Epithelial cell of prostate (primary cell): ENCODE results near the gene STRADB.
"Not testable (repeated sequence)": the region's sequence is repeated elsewhere in the genome, so short reads cannot be mapped to it uniquely, and the experiment has no call there.

ENCODE experiments used
- DNase-seq: peaks from one replicate; pipeline ENCODE4 v3.0.0-alpha.2; 2011; ENCODE audit warnings: low read depth, low spot score
- H3K27ac ChIP-seq: fragments of 450-650 bp; 2 replicates; pipeline ENCODE4 v1.5.1; 2017; ENCODE audit warnings: mild to moderate bottlenecking

STRADB gene

DNA sequence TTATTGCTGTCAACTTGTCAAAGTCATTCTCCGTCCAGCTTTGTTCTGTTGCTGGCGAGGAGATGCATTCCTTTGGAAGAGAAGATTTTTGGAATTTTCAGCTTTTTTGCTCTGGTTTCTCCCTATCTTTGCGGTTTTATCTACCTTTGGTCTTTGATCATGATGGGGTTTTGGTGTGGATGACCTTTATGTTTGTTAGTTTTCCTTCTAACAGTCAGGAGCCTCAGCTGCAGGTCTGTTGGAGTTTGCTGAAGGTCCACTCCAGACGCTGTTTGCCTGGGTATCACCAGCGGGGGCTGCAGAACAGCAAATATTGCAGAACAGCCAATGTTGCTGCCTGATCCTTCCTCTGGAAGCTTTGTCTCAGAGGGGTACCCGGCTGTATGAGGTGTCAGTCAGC, 21.7 kb upstream of the STRADB start:
- H3K27ac ChIP-seq = not testable (repeated sequence)

DNA sequence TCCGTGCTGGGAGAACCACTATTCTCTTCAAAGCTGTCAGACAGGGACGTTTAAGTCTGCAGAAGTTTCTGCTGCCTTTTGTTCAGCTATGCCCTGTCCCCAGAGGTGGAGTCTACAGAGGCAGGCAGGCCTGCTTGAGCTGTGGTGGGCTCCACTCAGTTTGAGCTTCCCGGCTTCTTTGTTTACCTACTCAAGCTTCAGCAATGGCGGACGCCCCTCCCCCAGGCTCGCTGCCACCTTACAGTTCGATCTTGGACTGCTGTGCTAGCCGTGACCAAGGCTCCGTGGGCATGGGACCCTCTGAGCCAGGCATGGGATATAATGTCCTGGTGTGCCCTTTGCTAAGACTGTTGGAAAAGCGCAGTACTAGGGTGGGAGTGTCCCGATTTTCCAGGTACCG, 21.2 kb upstream of the STRADB start:
- DNase-seq, H3K27ac ChIP-seq: not testable (repeated sequence)

More for the DNA sequence above, 21.7 kb upstream of the STRADB start:
- not testable (repeated sequence) for DNase-seq

DNA sequence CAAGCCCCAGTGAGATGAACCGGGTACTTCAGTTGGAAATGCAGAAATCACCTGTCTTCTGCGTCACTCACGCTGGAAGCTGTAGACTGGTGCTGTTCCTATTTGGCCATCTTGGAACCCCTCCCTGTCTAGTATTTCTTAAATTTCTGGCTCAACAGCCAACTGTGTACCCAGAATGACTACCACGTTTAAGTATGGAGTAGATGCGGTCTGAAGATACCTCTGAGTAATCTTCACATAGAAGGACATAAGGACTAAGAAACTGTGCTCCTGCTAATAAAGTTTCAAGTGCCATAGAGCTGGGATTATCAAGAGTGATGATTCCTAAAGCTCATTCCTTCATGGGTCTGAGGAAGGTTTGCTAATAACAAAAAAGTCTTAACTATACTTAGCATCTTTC, 20.7 kb upstream of the STRADB start:
- no peak overlapping the region for H3K27ac ChIP-seq
- DNase-seq = no peak

DNA sequence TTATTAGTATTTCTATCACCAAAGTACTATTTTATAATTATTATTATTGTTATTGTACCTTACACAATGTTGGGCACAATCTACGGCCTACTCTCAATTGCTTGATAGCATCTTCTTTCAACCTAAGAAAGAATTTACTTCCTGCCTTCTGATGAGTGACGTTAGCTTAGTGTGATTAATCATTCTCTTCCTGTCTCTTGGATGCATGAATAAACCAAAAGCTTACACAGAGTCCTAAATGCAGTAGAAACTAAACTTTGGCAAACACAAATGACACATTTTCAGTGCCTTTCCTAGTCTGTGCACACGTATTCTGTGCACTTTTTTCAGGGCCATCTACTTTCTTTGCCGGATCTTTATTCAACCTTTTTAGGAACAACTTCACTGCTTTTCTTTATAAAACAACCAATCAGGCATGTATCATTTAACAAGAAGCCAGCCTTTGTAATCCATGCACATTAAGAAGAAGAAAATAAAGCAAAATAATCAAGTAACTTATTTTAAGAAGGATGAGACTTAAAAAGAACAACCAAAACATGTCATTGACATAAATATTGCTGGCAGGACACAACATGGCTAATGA, 19.4 kb upstream of the STRADB start:
- H3K27ac ChIP-seq = peak overlapping the region; percentile 79
- DNase-seq = no peak

DNA sequence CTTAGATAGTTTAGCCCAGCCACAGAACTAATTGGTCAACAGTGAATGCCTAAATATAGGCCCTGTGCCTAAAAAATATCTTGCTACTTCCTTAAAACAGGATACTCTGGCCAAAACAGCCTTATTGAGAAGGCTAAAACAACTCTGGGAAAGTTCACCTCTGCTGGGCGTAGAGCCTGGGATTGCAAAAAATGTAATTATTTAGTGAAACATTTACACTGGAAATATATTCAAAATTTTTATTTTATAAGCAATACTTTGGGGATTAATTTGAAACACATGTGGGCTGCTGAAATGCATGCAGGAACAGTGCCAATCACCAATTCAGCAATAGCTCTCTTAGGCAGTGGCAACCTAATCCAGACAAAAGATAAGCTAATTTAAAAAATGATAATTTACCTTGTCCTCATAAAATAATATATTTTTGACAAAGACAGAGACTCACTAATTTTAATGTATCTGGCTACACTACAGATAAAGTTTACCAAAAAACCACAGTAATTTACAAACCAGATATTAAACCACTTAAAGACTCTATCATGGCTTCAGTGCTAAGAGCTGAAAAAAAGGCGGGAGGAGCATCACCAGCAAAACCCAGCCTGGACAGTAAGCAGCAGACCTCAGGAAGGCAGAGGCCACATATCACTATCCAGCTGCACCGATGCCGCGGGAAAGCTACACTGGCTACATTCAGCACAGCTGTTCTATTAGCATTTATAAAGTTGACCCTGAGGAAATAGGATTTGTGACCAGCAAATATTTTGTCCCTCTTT, 18.7 kb upstream of the STRADB start:
- H3K27ac ChIP-seq = peak overlapping the region; percentile 79
- DNase-seq = no peak

DNA sequence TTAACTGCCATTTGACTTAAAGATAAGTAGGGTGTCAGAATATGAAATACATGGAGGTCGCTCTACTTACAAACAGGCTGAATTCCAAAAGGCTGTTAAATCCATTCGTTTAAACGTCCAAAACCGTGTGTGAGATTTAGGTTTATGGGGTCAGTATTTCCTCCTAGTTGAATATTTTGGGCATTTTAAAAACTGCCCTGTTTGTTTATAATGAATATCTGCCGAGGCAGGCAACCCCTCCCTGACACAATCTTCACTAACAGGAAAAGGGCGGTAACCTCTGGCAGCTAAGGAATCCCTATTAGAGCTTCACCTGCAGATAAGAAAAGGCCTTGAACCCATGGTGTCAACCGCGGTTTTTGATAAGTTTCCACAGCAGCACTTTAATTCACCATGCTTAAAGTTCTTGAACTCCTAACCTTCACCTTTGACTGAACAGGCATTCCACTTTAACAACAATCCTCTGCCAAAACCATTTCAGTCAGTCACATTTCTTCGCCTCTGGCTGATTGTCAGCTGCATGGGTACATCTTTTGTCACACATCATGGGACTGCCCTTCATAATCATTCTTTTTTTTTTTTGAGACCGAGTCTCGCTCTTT, 18.0 kb upstream of the STRADB start:
- H3K27ac ChIP-seq = peak overlapping the region; percentile 79
- no peak for DNase-seq

DNA sequence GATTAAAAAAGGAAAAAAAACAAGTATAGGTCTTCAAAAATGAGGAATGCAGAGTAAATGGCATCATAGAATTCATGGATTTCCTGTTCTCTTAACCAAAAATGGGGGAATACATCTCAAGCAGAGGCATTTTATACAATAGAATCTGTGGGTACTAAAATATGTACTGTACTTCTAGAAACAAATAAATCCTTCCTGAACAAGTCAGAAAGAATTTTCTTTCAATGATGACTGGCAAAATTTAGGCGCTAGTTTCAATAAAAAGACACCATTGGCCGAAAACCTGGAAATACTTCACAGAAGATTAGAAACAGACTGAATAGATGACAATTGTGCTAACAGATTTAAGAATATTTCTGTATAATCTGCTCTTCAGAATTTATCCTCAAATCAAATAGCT, 15.4 kb upstream of the STRADB start:
- no peak overlapping the region for H3K27ac ChIP-seq

DNA sequence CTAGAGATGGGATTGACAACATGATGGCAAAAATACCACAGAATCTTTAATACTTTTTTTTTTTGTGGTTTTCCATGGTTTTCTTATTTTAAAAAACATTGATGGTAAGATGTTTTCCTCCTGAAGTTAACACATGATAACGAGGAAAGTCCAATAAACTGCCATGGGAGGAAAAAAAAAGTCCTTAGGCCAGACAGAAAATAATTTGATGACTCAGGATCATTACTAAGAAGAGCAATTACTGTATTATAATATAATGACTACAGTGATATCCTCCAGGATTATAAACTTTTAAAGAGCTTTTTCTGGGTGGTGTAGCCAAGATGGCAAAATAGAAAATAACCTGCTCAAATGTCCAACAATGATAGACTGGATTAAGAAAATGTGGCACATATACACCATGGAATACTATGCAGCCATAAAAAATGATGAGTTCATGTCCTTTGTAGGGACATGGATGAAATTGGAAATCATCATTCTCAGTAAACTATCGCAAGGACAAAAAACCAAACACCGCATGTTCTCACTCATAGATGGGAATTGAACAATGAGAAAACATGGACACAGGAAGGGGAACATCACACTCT, 12.1 kb upstream of the STRADB start:
- not testable (repeated sequence) for DNase-seq, H3K27ac ChIP-seq

More for the DNA sequence above, 15.4 kb upstream of the STRADB start:
- DNase-seq = no peak

DNA sequence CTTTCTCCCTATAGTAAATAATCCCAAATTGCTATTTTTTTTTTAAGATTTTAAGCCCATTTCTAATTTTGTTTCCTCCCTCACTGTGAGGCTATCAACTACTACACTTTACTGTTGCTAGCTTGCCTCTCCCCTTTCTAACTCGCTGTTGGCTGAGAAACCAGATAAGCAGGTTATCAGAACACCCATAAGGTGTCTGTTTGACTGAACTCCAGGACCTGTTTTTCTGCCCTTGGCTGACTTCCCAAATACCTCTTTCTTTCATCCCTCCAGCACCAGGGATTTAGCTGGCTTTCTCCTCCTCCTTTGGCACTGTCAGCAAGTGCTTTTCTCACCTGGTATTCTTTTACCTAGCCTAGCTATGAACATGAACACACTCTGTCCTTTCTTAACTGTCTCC, 11.4 kb upstream of the STRADB start:
- no peak overlapping the region for H3K27ac ChIP-seq
- no peak for DNase-seq

DNA sequence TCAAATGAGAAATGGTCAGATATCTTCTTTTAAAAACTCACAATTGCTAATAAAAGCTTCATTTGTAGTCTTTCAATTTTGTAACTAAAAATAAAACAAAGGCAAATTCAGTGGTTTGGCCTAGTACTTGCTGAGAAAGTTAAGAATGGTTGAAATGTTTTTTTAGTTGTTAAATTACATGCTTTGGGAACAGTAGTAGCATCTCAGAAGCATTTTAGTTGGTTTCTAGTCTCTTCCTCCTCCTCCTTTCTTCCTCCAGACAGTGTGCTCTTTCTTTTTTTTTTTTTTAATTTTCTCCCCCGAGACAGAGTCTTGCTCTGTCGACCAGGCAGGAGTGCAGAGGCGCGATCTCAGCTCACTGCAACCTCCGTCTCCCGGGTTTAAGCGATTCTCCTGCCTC, 10.1 kb upstream of the STRADB start:
- DNase-seq = no peak
- no peak overlapping the region for H3K27ac ChIP-seq

DNA sequence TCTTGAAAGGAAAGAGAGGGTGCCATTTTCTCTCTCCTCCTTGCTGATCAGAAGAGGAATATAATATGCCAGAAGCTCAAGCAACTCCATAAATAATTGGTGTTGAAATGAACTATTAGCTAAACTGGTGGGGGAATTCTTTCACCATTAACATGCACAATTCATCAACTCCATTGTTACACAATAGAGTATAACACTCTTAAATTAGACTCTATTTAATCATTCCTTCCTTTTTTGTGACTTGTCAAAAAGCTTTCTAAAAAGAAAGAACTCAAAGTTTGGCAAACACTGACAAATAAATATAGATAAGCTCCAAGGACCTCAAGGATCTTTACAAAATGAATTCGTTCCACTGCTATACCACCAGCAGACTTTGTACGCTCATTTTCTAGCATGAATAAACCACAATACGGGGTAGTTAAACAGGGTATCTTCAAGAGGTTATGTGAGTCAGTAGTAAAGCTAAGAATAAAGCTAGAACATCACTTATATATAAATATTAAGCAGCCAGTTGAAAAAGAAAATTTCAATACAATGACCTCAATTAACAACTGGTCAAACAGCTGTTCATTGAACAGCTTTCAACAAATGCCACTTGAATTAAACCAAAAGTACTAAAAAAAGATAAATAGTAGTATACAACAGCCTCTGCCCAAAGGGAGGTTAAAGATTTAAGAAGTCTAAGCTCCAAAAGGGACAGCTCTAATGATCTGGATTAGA, 6.6 kb upstream of the STRADB start:
- no peak for DNase-seq
- H3K27ac ChIP-seq = no peak overlapping the region

DNA sequence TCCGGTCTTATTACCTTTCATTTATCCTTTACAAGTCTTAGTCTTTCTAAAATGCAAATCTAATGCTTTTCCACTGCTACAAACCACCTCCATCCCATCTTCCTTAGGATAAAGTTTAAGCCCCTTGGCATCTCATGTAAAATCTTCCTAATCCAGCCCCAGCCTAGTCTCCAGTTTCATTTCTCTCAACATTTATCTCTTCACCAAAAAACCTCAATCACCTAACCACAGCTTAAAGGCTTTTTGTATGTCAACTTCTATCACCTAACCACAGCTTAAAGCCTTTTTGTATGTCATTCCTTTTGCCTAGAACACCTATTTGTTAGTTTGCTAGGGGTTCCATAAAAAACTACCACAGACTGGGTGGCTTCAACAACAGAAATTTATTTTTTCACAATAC, 4.5 kb upstream of the STRADB start:
- no peak for DNase-seq
- no peak overlapping the region for H3K27ac ChIP-seq

DNA sequence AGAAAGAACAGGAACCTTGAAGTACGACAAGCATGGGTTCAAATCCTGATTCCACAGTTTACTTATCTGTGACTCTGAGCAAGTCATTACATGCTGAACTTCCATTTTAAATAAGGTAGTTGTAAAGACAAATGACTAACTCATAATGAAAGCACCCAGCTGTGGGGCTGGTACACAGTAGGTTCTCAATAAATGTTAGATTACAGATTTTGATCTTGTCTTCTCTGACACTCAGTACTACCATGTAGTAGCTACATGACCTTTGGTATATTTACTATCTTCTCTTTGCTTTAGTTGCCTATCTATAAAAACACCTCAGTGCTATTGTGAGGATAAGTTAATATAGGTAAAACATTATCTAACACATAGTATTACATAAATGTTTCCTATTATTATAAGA, 3.5 kb upstream of the STRADB start:
- no peak for DNase-seq
- H3K27ac ChIP-seq = no peak overlapping the region

DNA sequence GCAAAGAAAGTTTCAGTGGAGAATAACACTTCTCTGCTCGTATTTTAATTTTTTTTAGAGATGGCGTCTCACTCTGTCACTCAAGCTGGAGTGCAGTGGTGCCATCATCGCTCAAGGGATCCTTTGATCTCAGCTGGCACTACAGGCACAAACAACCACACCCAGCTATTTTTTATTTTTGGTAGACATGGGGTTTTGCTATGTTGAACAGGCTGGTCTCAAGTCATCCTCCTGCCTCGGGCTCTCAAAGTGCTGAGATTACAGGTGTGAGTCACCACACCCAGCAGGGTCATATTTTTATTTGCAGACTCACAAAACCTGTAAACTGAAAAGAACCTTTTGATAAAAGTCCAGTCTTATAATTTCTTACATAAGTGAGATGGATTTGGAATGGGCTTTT, 2.8 kb upstream of the STRADB start:
- H3K27ac ChIP-seq = peak overlapping the region; percentile 17
- no peak for DNase-seq

DNA sequence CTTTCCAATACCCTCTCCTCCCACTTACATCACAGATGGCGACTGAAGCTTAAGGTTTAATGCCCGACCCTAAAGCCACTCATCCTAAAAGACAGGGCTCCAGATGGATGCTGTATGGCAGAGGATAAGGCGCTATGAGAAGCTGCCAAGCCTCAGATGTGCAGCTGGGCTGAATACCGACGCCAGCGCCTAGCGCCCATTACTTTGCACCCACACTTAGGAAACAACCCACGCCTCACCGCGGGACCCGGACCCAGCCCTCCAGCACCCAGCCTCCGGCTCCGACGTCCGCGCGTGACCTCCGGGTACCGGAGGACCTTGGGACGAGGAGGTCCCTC, 617 bp upstream of the STRADB start:
- peak overlapping the region; percentile 63 for H3K27ac ChIP-seq
- DNase-seq = no peak

DNA sequence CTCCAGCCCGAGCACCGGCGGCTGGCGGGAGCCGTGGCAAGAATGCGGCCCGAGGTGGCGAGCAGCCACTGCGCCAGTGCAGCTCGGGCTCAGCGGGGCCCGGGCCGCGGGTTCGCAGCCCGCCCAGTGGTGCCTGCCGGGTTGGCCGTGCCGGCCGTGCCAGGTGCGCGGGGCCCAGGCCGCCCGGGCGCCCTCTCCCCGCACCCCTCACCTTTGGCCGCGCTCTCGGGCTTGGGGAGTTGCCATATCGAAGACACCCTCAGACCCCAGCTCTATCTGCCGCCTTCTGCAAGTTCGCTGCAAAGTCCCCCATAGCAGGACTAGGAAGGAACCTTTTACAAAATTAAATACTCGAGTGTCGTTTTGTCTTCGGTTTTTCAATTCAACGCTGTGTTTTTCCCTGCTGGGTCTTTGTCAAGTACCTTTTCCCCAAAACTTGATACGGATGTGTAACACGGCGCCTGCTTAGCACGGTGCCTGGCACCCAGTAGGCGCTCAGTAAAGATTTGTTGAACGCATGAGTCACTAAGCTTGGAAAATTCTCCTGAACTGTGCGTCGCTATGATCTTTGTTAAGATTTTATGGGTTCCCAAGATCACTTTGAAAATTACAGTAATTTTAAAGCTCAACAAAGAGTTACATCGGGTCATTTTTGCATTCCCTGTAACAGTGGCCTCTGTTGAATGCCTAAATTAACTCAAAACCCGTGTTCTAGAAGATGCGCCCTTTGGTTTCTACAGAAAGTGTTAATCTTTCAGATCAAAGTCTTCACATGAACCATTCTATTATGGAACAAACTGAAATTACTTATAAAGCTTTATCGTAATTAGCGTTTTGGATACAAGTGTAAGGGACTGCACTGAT, 750 bp downstream of the STRADB start:
- DNase-seq = no peak

DNA sequence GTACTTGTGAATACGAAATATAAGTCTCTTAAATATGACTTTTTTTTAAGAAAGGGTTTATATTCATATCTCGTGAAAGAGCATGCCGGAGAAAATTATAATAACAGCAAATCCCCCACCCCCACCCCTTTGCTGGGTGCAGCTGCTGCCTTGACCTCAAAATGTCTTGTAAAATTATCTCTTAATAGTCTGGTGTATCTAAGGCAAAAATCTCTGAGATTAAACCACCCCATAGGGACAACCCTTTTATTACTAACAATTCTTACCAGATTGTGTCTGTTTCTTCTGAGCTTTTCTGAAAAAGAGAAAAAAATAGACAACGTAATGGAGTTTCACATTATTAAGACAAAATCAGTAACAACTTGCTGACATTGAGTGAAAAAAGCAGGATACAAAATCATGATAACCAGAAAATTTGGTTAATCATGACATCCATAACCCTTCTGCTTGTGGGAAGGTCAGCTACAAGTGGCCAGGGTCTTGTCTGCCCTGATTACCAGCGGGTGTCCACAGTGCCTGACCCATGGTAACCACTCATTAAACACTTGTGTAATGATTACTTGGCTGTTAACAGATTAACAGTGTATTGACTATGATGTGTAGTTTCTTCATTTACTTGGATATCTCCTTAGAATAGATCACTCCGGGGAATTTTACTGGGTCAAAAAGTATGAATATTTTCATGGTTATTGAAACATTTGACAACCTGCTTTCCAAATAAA, 1.5 kb downstream of the STRADB start:
- H3K27ac ChIP-seq = no peak overlapping the region
- no peak for DNase-seq

More for the DNA sequence above, 750 bp downstream of the STRADB start:
- peak overlapping the region; percentile 63 for H3K27ac ChIP-seq

DNA sequence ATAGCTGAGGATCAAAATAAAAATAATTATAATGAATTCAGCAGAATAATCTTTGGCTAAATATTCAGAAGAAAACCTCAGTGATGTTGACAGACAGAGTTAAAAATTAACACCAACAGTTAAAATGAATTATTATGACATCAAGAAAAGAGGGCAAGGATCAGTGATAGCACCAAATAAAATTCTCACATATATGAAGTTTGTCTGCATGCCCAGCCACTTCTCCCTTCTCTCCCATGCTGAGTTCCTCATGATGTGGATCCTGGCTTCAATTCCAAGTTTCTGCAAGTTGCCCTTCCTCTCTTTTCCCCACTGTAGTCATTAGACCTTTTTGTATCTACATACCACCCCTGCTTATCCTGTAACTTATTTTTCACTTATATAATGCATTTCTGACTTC, 6.8 kb downstream of the STRADB start:
- no peak overlapping the region for H3K27ac ChIP-seq
- no peak for DNase-seq

DNA sequence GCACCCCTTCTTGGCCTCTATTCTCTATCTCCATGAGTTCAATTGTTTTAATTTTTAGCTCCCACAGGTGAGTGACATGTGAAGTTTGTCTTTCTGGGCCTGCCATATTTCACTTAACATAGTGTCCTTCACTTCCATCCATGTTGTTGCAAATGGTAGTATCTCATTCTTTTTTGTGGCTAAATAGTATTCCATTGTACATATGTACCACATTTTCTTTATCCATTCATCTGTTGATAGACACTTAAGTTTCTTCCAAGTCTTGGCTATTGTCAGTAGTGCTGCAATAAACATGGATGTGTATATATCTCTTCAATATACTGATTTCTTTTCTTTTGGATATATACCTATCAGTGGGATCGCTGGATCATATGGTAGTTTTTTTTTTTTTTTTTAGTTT, 9.0 kb downstream of the STRADB start:
- no peak for DNase-seq
- H3K27ac ChIP-seq = no peak overlapping the region
